ENCODE results near the gene SPTBN1. TPM values are rescaled to one million over a fixed set of nuclear protein-coding genes. Genes with fewer than 3 reads are reported as not detected.

The SPTBN1 gene
- total RNA-seq, 1 experiment from 2014 or later, result 204 TPM

DNA sequence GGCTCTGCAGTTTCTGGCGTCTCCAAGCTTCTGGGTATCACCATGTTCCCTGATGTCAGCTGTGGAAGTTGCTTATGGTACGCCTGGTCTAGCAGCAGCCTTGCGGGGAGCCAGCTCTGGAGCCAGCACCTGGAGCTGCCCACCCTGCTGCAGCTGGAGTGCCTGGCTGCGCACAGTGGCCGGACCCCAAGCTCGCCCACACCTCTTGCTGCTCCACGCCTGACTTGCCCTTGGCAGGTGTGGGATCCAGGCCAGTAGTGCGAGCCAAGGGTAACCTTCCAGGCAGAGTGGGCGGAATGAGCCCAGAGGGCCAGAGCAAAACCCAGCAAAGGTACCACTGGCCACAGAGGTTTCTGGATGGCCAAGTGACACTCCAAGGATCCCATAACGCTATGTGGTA lies 254.1 kb downstream of the SPTBN1 start (continued):
- TF ChIP-seq, protein P1, sequence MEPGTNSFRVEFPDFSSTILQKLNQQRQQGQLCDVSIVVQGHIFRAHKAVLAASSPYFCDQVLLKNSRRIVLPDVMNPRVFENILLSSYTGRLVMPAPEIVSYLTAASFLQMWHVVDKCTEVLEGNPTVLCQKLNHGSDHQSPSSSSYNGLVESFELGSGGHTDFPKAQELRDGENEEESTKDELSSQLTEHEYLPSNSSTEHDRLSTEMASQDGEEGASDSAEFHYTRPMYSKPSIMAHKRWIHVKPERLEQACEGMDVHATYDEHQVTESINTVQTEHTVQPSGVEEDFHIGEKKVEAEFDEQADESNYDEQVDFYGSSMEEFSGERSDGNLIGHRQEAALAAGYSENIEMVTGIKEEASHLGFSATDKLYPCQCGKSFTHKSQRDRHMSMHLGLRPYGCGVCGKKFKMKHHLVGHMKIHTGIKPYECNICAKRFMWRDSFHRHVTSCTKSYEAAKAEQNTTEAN (CRISPR knock-in tag; IDR thresholded peaks at IDR 0.05), result no peak
- TF ChIP-seq, protein P2, sequence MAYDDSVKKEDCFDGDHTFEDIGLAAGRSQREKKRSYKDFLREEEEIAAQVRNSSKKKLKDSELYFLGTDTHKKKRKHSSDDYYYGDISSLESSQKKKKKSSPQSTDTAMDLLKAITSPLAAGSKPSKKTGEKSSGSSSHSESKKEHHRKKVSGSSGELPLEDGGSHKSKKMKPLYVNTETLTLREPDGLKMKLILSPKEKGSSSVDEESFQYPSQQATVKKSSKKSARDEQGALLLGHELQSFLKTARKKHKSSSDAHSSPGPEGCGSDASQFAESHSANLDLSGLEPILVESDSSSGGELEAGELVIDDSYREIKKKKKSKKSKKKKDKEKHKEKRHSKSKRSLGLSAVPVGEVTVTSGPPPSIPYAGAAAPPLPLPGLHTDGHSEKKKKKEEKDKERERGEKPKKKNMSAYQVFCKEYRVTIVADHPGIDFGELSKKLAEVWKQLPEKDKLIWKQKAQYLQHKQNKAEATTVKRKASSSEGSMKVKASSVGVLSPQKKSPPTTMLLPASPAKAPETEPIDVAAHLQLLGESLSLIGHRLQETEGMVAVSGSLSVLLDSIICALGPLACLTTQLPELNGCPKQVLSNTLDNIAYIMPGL (CRISPR knock-in tag; IDR thresholded peaks at IDR 0.05), result no peak
- TF ChIP-seq, protein P3, sequence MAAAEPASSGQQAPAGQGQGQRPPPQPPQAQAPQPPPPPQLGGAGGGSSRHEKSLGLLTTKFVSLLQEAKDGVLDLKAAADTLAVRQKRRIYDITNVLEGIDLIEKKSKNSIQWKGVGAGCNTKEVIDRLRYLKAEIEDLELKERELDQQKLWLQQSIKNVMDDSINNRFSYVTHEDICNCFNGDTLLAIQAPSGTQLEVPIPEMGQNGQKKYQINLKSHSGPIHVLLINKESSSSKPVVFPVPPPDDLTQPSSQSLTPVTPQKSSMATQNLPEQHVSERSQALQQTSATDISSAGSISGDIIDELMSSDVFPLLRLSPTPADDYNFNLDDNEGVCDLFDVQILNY (CRISPR knock-in tag; IDR thresholded peaks at IDR 0.05), result no peak
- no peak for TF ChIP-seq JUN (CRISPR knock-in tag; IDR thresholded peaks at IDR 0.05)

DNA sequence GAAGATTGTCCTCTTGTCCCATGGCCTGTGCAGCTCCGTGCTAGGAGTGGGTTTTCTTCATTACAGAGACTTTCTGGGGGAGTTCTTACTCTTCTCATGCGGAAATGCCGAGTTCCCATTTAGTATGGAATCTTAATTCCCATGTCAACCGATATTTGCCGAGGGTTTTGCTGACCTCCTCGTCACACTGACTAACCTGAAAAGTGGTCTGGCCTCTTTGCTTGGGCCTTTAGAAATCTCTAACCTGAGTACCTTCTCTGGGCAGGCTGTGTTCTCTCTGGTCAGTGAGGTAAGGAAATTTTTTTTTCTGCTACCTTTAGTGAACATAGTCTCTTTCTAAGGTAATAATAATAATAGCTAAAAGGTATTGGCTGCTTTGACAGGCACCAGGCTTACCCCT lies 256.4 kb downstream of the SPTBN1 start:
- TF ChIP-seq, protein P4, sequence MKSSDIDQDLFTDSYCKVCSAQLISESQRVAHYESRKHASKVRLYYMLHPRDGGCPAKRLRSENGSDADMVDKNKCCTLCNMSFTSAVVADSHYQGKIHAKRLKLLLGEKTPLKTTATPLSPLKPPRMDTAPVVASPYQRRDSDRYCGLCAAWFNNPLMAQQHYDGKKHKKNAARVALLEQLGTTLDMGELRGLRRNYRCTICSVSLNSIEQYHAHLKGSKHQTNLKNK (CRISPR knock-in tag; IDR thresholded peaks at IDR 0.05), result no peak
- TF ChIP-seq PRRX2 (CRISPR knock-in tag; IDR thresholded peaks at IDR 0.05) (no peak), NR3C1 (CRISPR knock-in tag; conservative IDR thresholded peaks at IDR 0.05; ENCODE audit: low read depth) (no peak), JUN (CRISPR knock-in tag; IDR thresholded peaks at IDR 0.05) (no peak), GTF2I (CRISPR knock-in tag; conservative IDR thresholded peaks at IDR 0.05) (no peak), ZNF396 (CRISPR knock-in tag; IDR thresholded peaks at IDR 0.05; ENCODE audit: borderline replicate concordance) (no peak), RELA (CRISPR knock-in tag; IDR thresholded peaks at IDR 0.05; ENCODE audit: borderline replicate concordance) (no peak), ZNF263 (CRISPR knock-in tag; IDR thresholded peaks at IDR 0.05; ENCODE audit: low read depth) (no peak)
- TF ChIP-seq, protein P5, sequence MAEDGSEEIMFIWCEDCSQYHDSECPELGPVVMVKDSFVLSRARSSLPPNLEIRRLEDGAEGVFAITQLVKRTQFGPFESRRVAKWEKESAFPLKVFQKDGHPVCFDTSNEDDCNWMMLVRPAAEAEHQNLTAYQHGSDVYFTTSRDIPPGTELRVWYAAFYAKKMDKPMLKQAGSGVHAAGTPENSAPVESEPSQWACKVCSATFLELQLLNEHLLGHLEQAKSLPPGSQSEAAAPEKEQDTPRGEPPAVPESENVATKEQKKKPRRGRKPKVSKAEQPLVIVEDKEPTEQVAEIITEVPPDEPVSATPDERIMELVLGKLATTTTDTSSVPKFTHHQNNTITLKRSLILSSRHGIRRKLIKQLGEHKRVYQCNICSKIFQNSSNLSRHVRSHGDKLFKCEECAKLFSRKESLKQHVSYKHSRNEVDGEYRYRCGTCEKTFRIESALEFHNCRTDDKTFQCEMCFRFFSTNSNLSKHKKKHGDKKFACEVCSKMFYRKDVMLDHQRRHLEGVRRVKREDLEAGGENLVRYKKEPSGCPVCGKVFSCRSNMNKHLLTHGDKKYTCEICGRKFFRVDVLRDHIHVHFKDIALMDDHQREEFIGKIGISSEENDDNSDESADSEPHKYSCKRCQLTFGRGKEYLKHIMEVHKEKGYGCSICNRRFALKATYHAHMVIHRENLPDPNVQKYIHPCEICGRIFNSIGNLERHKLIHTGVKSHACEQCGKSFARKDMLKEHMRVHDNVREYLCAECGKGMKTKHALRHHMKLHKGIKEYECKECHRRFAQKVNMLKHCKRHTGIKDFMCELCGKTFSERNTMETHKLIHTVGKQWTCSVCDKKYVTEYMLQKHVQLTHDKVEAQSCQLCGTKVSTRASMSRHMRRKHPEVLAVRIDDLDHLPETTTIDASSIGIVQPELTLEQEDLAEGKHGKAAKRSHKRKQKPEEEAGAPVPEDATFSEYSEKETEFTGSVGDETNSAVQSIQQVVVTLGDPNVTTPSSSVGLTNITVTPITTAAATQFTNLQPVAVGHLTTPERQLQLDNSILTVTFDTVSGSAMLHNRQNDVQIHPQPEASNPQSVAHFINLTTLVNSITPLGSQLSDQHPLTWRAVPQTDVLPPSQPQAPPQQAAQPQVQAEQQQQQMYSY (CRISPR knock-in tag; IDR thresholded peaks at IDR 0.05), result no peak
- TF ChIP-seq, protein P2 (CRISPR knock-in tag; IDR thresholded peaks at IDR 0.05), result no peak
- TF ChIP-seq, protein P6, sequence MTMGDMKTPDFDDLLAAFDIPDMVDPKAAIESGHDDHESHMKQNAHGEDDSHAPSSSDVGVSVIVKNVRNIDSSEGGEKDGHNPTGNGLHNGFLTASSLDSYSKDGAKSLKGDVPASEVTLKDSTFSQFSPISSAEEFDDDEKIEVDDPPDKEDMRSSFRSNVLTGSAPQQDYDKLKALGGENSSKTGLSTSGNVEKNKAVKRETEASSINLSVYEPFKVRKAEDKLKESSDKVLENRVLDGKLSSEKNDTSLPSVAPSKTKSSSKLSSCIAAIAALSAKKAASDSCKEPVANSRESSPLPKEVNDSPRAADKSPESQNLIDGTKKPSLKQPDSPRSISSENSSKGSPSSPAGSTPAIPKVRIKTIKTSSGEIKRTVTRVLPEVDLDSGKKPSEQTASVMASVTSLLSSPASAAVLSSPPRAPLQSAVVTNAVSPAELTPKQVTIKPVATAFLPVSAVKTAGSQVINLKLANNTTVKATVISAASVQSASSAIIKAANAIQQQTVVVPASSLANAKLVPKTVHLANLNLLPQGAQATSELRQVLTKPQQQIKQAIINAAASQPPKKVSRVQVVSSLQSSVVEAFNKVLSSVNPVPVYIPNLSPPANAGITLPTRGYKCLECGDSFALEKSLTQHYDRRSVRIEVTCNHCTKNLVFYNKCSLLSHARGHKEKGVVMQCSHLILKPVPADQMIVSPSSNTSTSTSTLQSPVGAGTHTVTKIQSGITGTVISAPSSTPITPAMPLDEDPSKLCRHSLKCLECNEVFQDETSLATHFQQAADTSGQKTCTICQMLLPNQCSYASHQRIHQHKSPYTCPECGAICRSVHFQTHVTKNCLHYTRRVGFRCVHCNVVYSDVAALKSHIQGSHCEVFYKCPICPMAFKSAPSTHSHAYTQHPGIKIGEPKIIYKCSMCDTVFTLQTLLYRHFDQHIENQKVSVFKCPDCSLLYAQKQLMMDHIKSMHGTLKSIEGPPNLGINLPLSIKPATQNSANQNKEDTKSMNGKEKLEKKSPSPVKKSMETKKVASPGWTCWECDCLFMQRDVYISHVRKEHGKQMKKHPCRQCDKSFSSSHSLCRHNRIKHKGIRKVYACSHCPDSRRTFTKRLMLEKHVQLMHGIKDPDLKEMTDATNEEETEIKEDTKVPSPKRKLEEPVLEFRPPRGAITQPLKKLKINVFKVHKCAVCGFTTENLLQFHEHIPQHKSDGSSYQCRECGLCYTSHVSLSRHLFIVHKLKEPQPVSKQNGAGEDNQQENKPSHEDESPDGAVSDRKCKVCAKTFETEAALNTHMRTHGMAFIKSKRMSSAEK (CRISPR knock-in tag; IDR thresholded peaks at IDR 0.05; ENCODE audit: borderline replicate concordance), result no peak
- ATAC-seq (no peak), DNase-seq (ENCODE audit: low spot score) (no peak)
- Mint-ChIP-seq H3K36me3 (no peaks in the 10 kb centered on the region), H3K9me3 (no peaks in the 10 kb centered on the region), H3K27ac (no peak overlapping the region), H3K4me1 (0 out of 2 replicates have a peak, but pooled peaks cover 6% of the 10 kb centered on the region), H3K27me3 (ENCODE audit: low read depth) (peaks cover 11% of the 10 kb centered on the region), H3K4me3 (no peak overlapping the region)
- POLR2A ChIA-PET, result interaction anchor here (0.7 kb wide), 2 partner anchors 10 to 47 kb away, joined by 3 to 6 read pairs; no protein-coding TSS in a partner anchor
- CTCF ChIA-PET, result interaction anchor here (0.7 kb wide), 1 partner anchor 801 kb away, joined by 5 read pairs; no protein-coding TSS in a partner anchor

Measured in WTC11 (cell line).